ENCODE data around the gene HIP1R.
"Not testable (repeated sequence)": the region's sequence is repeated elsewhere in the genome, so short reads cannot be mapped to it uniquely, and the experiment has no call there.

The HIP1R gene

DNA sequence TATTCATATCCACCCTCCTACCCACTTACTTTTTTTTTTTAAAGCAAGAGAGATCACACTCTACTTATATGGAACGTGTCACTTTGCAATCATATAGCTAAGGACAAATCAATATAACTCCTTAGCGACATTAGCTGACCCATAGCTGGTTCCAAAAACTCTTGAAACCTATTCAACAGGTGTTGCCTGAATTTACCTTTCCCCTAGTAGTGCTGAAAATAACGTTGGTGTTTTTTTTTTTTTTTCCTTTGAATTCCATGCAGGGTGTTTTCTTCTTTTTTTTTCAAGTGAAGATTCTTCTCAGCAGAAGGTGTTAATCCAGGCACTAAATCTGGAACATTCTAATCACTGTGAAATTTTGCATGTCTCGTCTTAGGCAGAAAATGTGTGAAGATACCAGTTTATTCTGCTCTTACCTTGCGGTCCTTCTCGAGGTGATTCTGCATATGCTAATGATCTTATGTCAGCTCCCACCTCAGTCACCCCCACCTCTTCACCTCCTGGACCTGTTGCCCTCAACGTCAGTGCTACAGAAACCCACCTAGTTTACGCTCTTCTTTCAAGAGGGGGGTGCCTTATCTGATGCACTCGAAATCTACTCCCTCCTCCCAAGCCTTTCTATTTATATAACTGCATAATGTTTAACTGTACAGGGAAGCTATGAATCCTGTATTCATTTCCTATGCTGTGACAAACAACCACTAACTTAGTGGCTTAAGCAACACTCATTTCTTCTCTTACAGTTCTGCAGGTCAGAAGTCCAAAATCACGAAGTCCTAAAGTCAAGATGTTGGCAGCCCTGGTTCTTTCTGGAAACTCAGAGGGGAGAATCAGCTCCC is 67.8 kb downstream of the HIP1R start:
- DNase-seq (ENCODE audit: low read depth), result no peak
- TF ChIP-seq, protein P1, sequence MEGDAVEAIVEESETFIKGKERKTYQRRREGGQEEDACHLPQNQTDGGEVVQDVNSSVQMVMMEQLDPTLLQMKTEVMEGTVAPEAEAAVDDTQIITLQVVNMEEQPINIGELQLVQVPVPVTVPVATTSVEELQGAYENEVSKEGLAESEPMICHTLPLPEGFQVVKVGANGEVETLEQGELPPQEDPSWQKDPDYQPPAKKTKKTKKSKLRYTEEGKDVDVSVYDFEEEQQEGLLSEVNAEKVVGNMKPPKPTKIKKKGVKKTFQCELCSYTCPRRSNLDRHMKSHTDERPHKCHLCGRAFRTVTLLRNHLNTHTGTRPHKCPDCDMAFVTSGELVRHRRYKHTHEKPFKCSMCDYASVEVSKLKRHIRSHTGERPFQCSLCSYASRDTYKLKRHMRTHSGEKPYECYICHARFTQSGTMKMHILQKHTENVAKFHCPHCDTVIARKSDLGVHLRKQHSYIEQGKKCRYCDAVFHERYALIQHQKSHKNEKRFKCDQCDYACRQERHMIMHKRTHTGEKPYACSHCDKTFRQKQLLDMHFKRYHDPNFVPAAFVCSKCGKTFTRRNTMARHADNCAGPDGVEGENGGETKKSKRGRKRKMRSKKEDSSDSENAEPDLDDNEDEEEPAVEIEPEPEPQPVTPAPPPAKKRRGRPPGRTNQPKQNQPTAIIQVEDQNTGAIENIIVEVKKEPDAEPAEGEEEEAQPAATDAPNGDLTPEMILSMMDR (IDR thresholded peaks at IDR 0.05; ENCODE audit: control insufficient read depth, insufficient read depth, low read depth, low read length, missing control alignments), result no peak
- H3K4me3 ChIP-seq (ENCODE audit: control insufficient read depth, low read depth, low read length), result no peak overlapping the region

DNA sequence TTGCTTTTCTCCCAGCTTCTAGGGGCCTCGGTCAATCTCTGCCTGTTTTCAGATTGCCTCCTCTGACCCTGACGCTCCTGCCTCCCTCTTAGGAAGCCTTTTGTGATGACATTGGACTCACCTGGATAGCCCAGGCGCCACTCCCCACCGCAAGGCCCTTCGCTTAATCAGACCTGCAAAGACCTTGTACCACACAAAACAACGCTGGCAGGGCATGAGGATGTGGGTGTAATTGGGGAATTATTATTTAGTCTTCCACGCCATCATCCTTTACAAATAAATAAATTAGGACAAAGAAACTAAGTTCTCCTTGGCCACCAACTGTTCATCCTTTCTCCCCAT is 68.4 kb downstream of the HIP1R start:
- no peak overlapping the region for H3K4me3 ChIP-seq (ENCODE audit: control insufficient read depth, low read depth, low read length)
- DNase-seq (ENCODE audit: low read depth), result no peak
- TF ChIP-seq, protein P1 (IDR thresholded peaks at IDR 0.05; ENCODE audit: control insufficient read depth, insufficient read depth, low read depth, low read length, missing control alignments), result no peak

DNA sequence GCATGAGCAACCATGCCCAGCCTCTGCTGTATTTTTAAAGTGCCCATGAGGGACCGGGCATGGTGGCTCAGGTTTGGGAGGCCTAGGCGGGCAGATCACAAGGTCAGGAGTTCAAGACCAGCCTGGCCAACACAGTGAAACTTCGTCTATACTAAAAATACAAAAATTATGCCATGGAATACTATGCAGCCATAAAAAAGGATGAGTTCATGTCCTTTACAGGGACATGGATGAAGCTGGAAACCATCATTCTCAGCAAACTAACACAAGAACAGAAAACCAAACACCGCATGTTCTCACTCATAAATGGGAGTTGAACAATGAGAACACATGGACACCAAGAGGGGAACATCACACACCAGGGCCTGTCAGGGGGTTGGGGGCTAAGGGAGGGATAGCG is 70.0 kb downstream of the HIP1R start:
- H3K4me3 ChIP-seq (ENCODE audit: control insufficient read depth, low read depth, low read length); DNase-seq (ENCODE audit: low read depth): not testable (repeated sequence)

DNA sequence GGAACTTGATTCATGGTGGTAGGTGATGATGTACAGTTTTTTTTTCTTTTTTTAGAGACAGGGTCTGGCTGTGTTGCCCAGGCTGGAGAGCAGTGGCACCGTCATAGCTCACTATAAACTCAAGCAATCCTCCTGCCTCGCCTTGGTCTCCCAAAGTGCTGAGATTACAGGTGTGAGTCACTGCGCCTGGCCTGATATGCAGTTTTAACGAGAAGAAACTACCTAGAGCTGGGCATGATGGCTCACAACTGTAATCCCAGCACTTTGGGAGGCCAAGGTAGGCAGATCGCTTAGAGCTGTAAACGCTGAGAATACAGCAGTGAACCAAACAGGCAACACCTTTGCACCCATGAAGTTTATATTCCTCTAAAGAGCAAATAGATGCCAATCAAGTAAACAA is 73.7 kb downstream of the HIP1R start:
- no peak for DNase-seq (ENCODE audit: low read depth)
- TF ChIP-seq, protein P1 (IDR thresholded peaks at IDR 0.05; ENCODE audit: control insufficient read depth, insufficient read depth, low read depth, low read length, missing control alignments), result no peak
- no peak overlapping the region for H3K4me3 ChIP-seq (ENCODE audit: control insufficient read depth, low read depth, low read length)

DNA sequence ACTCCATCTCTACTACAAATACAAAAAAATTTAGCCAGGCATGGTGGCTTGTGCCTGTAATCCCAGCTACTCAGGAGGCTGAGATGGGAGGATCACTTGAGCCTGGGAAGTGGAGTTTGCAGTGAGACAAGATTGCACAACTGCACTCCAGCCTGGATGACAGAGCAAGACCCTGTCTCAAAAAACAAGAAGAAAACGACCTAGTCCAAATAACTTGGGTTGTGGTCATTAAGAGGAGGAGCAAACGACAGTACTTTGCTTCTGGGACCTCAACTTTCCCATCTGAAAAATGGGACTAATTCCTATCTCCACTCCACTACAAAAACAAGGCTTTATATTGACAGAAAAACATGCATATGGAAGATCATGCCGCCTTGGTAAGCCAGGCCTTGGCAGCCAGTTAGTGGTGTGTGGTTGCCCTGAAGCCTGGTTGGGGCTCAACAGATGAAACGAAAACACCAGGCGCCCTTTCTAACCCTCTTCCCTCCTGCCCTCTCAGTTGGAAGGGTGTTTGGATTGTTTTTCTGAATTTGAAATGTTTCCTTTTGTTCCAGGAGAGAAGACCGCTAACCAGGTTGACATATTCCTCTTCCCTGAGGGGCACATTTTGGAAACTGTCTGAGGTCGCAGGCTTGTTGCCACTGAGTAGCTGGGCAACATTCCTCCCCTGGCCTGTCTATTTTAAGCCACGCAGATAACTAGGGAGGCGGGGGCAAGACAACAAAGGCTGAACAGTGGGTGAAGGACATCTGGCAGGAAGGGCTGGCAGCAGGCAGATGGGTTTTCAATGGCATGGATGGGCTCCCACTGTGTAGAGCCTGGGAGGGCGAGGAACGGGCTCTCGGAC is 74.4 kb downstream of the HIP1R start:
- H3K4me3 ChIP-seq (ENCODE audit: control insufficient read depth, low read depth, low read length), result no peak overlapping the region
- TF ChIP-seq, protein P1 (IDR thresholded peaks at IDR 0.05; ENCODE audit: control insufficient read depth, insufficient read depth, low read depth, low read length, missing control alignments), result no peak
- no peak for DNase-seq (ENCODE audit: low read depth)

Data from AG09309 (cell line).